Fibroblast of skin of left biceps (primary cell): ENCODE results near the gene ACOX3.
"Not testable (repeated sequence)": the region's sequence is repeated elsewhere in the genome, so short reads cannot be mapped to it uniquely, and the experiment has no call there.

Experiments used
- DNase-seq, 2 experiments: peaks; one replicate each; pipeline ENCODE4 v3.0.0-alpha.2; 2013; ENCODE audit warnings: low read depth in 2 of 2

The ACOX3 gene

DNA sequence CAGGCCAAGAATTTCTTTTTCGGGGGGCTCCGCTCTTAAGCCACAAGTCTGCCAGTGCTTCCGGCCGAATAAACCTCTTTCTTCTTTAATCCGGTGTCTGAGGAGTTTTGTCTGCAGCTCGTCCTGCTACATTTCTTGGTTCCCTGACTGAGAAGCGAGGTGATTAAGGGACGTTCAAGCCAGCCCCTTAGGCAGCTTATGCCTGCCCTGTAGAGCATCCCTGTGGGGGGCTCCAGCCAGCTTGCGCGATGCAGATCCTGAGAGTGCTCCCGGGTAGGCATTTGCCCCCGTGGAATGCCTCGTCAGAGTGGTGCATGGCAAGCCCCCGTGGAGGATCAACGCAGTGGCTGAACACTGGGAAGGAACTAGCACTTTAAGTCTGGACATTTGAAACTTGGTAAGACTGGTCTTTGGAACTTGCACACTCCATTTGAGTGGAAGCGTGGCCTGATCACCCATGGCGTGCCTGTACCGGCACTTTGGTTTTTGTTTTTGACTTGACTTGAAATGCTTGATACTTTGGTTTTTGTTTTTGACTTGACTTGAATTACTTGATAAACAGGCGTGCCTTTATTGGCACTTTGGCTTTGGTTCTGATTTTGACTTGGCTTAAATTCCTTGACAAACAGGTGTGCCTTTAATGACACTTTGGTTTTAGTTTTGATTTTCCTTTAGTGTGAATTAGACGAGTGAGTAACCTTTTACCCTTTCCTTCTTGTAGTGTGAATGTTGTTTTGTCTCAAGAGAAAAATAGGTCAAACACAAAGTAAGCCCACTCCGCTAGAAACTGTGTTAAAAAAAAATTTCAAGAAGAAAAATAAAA, 6.1 kb downstream of the ACOX3 start:
- no peak for DNase-seq

- no peak for DNase-seq
These were observed 7.4 kb downstream of the ACOX3 start for GRCh38 chr4:8433136-8433535.

DNA sequence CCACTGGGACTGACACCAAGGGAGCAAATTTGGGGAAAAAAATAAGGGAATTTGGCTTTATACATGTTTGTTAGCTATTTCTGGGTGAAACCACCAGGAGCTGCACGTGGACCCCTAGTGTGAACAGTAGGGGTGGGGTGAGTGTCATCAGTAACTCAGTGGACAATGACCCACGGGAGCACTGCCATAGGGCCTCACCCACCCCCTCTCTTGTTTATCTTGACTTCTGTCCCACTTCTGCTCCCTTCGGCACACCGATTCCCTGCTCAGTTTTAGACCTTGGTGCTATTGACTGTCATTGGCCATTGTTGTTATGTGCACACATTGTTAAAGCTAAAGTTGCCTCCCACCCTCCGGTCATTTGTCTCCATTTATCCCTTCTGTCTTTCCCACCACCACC, 9.0 kb downstream of the ACOX3 start:
- DNase-seq = no peak

GRCh38 chr4:8428288-8429097, 12.0 kb downstream of the ACOX3 start:
- DNase-seq = peak; percentile 45 to 53

DNA sequence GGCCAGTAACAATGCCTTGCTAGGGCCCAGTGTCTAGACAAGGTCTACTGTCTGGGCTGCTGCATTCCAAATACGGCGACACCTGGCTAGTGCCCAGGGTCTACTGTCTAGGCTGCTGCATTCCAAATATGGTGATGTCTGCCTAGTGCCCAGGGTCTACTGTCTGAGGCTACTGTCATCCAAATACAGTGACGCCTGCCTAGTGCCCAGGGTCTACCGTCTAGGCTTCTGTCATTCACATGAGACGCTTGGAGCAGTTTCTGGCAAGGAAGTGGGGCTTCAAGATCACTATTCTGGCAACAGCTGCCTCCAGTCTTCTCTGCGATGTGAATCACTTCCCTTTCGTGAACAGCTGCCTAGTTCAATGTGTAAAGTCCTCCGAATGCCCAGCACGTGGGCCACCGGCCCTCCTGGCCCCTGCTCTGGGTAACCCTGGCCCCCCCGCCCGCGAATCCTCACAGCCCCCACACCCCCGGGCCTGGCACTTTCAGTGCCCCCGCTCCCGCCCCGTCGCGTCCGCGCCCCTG, 12.7 kb downstream of the ACOX3 start:
- peak in 1 of 2 experiments; percentile 8 for DNase-seq

DNA sequence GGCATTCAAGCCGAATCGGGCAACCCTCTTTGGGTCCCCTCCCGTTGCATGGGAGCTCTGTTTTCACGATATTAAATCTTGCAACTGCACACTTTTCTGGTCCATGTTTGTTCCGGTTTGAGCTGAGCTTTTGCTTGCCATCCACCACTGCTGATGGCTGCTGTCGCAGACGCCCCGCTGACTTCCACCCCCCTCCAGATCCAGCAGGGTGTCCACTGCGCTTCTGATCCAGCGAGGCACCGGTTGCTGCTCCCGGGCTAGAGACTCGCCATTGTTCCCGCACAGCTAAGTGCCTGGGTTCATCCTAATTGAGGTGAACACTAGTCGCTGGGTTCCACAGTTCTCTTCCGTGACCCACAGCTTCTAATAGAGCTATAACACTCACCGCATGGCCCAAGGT, 13.3 kb downstream of the ACOX3 start:
- no peak for DNase-seq

- no peak for DNase-seq
These were observed 17.7 kb downstream of the ACOX3 start for GRCh38 chr4:8422786-8423185.

GRCh38 chr4:8422327-8422726, 18.2 kb downstream of the ACOX3 start:
- DNase-seq = no peak

GRCh38 chr4:8420151-8420550, 20.4 kb downstream of the ACOX3 start:
- not testable (repeated sequence) for DNase-seq

DNA sequence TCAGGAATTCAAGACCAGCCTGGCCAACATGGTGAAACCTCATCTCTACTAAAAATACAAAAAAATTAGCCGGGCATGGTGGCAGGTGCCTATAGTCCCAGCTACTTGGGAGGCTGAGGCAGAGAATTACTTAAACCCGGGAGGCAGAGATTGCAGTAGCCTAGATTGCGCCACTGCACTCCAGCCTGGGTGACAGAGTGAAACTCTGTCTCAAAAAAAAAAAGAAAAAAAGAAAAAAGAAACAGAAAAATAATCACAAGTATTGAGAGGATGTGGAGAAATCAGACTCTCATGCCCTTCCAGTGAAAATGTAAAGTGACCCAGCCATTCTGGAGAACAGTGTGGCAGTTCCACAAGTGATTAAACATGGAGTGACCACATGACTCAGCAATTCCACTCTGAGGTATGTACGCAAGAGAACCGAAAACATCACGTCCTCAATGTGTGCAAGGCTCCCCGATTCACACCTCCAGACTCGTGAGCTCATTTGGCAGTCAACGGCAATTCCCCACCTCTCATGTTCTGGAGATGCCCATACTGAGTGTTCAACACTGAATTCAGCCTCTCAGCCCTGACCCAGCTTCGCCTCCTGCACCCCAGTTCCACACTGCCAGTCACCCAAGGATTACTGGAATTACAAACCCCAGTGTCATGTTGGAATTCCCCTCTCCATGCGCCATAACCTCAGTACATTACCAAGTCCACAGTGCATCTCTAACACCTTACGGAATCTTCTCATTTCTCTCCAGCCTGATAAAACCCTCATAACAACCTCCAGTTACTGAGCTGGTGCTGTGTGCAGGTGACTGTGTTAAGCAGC, 21.1 kb downstream of the ACOX3 start:
- no peak for DNase-seq

- no peak for DNase-seq
These were observed 23.4 kb downstream of the ACOX3 start for GRCh38 chr4:8417071-8417614.

- DNase-seq = no peak
These were observed 26.1 kb downstream of the ACOX3 start for GRCh38 chr4:8414377-8414776.

DNA sequence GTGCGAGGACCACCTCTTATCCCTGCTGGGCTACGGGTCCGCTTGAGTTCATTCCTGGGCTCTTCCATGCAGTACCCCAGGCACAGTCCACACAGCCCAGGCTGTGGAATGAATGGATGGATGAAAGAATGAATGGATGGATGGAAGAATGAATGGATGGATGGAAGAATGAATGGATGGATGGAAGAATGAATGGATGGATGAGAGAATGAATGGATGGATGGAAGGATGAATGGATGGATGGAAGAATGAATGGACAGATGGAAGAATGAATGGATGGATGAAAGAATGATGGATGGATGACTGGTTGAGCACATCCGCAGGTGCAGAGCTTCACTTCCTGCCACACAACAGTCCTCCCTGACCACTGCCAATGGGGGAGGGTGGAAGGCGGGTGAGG, 28.2 kb downstream of the ACOX3 start:
- DNase-seq = no peak

DNA sequence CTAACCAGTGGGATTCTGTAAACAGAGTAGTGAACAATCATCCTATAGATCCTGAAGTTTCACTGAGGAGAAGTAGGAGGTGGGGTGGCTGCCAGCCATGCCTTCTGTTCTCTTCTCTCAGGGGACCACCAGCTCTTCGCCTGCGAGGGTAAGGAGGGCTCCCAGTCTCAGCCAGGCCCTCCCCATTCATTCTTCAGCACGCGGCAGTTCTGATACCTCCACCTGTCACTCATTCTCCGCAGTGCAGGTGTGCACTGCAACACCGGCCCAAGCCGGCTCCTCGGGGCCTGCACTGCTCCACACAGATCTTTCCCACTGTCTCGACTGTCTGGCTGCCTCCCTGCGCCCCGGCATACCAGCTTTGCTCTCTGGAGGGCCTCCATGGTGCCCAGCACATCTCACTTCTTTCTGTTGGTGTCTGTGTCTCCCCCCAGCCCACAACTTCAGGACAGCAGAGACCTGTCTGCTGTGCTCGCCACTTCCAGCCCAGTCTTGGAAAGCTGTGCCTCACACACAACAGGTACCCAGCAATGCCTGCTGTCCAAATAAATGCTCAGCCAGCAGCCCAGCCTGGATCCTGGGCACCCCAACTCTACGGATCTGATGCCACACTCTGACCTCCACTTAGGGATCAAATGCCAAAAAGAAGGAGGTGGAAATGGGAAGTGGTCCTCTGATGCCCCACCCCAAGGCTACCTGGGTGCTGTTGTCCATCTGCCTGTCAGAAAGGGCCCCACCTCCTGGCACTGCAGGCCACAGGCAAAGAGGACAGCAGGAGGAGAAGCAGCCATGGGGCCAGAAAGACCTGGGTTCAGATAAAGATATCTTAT, 29.0 kb downstream of the ACOX3 start:
- DNase-seq = no peak

DNA sequence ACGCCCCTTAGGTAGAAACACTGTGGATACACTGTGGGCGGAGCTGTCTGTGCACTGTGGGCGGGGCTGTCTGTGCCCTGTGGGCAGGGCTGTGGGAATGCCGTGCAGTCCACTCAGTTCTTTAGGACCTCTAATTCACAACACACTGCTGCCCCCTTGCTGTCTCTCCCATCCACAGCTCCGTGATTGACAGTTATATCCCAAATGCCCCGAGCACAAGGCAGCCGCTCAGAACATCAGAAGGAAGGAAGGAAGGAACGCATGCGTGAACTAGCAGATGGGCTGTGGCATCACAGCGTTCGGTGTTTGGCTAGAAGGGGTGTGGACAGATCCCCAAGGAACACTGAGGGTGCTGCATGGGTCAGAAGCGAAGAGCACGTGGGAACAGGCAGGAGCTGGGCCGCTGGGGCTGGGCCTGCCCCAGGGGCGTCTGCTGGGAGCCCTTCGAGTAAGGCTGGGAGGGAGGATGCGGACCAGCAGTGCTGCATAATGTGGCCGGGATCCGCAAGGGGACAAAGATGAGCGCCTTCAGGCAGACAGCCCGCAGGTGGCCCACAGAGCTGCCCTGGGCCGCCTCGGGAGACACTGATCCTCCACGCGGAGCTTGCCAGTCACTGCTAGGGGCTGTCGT, 29.8 kb downstream of the ACOX3 start:
- no peak for DNase-seq

- DNase-seq = no peak
These were observed 30.4 kb downstream of the ACOX3 start for GRCh38 chr4:8410066-8410625.

GRCh38 chr4:8409264-8410065, 31.1 kb downstream of the ACOX3 start:
- DNase-seq = no peak

- no peak for DNase-seq
These were observed 32.8 kb downstream of the ACOX3 start for GRCh38 chr4:8407756-8408155.

DNA sequence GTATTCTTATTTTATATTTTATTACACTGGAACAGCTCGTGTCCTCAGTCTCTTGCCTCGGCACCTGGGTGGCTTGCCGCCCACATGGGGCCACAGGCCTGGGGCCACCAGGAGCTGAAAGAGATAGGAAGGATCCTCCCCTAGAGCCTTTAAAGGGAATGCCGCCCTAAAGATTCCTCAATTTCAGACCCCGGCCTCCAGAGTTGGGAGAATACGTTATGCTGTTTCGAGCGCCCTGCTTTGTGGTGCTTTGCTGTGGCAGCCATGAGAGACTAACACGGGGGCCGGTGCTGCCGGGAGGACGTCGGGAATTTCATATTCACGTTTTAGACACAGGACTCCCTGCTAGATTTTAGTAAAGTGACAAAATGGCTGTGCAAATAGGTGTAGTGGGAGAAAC, 33.2 kb downstream of the ACOX3 start:
- DNase-seq = no peak
